SJCRH30 (cell line): ENCODE results near the gene SH2B2. TPM values are rescaled to one million over a fixed set of nuclear protein-coding genes. Genes with fewer than 3 reads are reported as not detected.

ENCODE experiments used
- DNase-seq, 2 experiments: peaks; one replicate each; pipeline ENCODE4 v3.0.0-alpha.2; 2015 to 2020
- H3K27ac ChIP-seq: fragments of 250-450 bp; sonication (Bioruptor Pico); 2 replicates; pipeline ENCODE4 v1.5.1; 2020; ENCODE audit warnings: mild to moderate bottlenecking, moderate library complexity
- H3K27me3 ChIP-seq: fragments of 250-450 bp; sonication (Bioruptor Pico); 2 replicates; pipeline ENCODE4 v1.5.1; 2020; ENCODE audit warnings: mild to moderate bottlenecking, moderate library complexity
- H3K36me3 ChIP-seq: fragments of 250-450 bp; sonication (Bioruptor Pico); 2 replicates; pipeline ENCODE4 v1.5.1; 2020; ENCODE audit warnings: mild to moderate bottlenecking, moderate library complexity
- H3K4me1 ChIP-seq: fragments of 250-450 bp; sonication (Bioruptor Pico); 2 replicates; pipeline ENCODE4 v1.5.1; 2020; ENCODE audit warnings: mild to moderate bottlenecking, moderate library complexity
- H3K4me3 ChIP-seq: fragments of 250-450 bp; sonication (Bioruptor Pico); 2 replicates; pipeline ENCODE4 v1.5.1; 2020; ENCODE audit warnings: mild to moderate bottlenecking, moderate library complexity
- H3K9me3 ChIP-seq: fragments of 250-450 bp; sonication (Bioruptor Pico); replicated peaks from 2 replicates; pipeline ENCODE4 v1.5.1; 2020; ENCODE audit warnings: mild to moderate bottlenecking, moderate library complexity
- total RNA-seq: library from RNA; depleted of rRNA; stranded (reverse); fragments of >200 nt; shearing (Covaris generic); gene quantifications from 2 replicates; pipeline ENCODE4 v1.2.3, GENCODE V29; 2014

SH2B2 gene
- total RNA-seq, 1 experiment from 2014 or later, result 12.3 TPM

DNA sequence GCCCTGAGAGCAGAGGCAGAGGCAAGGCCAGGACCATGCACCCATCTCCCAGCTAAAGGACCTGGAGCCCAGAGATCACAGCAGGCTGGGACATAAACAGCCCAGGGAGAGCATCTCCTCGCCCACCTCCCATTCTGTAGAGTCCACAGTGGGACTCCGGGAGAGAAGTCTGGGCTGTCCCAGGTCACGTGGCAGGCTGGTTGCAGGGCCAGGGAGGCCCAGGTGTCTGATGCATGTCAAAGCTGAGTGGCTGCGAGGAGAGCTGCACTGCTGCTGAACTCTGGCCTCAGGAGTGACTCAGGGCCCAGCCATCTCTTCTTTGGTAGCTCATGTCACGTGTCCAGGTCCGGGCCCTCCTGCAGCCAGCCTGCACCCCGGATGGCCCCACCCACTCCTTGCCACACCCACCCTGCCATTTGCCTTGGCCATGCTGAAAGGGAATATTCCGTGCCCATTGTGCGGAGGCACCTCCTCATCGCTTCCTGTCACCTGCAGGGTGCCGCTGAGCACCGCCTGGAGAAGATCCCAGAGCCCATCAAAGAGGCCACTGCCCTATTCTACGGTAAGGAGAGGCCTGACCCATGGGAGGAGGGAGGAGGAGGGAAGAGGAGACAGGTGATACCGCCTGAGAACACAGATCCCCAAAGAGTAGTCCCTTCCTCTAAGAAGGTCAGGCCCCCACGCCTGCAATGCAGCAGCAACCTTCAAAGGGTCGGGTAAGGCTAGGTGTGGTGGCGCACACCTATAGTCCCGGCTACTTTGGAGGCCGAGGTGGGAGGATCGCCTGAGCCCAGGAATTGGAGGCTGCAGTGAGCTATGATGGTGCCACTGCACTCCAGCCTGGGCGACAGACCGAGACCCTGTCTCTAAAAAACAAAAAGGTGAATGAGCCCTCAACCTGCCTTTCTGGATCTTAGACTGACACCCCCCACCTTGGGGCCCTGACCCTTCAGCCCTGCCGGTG, 12.6 kb upstream of the SH2B2 start:
- DNase-seq, result peak; percentile 60 to 71

GRCh38 chr7:102275123-102275703, 11.5 kb upstream of the SH2B2 start:
- peaks cover 6% of the 10 kb centered on the region for H3K4me1 ChIP-seq
- no peaks in the 10 kb centered on the region for H3K36me3 ChIP-seq
- no peak overlapping the region for H3K4me3 ChIP-seq
- H3K9me3 ChIP-seq, result no peaks in the 10 kb centered on the region
- no peaks in the 10 kb centered on the region for H3K27me3 ChIP-seq
- no peak overlapping the region for H3K27ac ChIP-seq
- DNase-seq, result no peak

More for the DNA sequence above, 12.6 kb upstream of the SH2B2 start:
- no peaks in the 10 kb centered on the region for H3K36me3 ChIP-seq
- no peak overlapping the region for H3K4me3 ChIP-seq
- H3K4me1 ChIP-seq, result peaks cover 3% of the 10 kb centered on the region
- no peak overlapping the region for H3K27ac ChIP-seq
- no peaks in the 10 kb centered on the region for H3K27me3 ChIP-seq
- H3K9me3 ChIP-seq, result no peaks in the 10 kb centered on the region

DNA sequence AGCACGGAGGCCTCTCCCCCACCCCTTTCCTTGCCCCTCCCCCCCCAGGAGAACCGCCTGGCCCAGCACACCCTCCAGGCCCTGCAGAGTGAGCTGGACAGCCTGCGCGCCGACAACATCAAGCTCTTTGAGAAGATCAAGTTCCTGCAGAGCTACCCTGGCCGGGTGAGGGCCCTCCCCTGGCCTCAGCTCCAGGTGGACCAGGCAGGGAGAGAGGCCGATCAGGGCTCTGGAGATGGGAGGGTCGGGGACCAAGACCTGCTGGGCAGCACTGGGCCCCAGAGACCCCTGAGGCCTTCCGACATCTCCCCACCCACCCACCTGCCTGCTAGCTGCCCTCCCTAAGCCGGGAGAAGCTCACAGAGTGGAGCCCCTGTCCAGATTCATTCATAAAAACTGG, 8.8 kb upstream of the SH2B2 start:
- DNase-seq, result no peak
- H3K36me3 ChIP-seq, result no peaks in the 10 kb centered on the region
- H3K4me1 ChIP-seq, result peaks cover 6% of the 10 kb centered on the region
- no peaks in the 10 kb centered on the region for H3K27me3 ChIP-seq
- H3K27ac ChIP-seq, result no peak overlapping the region
- H3K9me3 ChIP-seq, result no peaks in the 10 kb centered on the region
- no peak overlapping the region for H3K4me3 ChIP-seq

GRCh38 chr7:102279537-102280400, 6.9 kb upstream of the SH2B2 start:
- H3K27me3 ChIP-seq, result no peaks in the 10 kb centered on the region
- no peak overlapping the region for H3K27ac ChIP-seq
- H3K9me3 ChIP-seq, result no peaks in the 10 kb centered on the region
- DNase-seq, result peak; percentile 78 to 93
- H3K36me3 ChIP-seq, result no peaks in the 10 kb centered on the region
- H3K4me3 ChIP-seq, result no peak overlapping the region
- peaks cover 18% of the 10 kb centered on the region for H3K4me1 ChIP-seq

DNA sequence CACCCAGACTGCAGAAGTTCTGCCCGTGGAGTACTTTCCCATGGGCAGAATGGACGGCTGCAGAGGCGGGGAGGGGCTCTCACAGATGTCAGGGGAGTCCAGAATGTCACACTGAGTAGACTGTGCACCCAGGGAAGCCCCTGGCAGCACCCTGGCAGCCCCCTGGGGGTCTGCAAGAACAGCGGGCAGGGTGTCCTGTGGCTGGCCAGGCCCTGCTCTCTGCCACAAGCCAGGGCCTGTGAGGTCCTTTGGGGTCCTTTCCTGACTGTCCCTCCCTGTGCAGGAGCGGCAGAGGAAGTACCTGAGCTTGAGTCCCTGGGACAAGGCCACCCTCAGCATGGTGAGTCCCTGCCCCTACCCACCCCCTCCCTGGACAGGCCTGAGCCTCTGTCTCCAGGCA, 6.1 kb upstream of the SH2B2 start:
- Histone ChIP-seq H3K36me3 (no peaks in the 10 kb centered on the region), H3K27ac (no peak overlapping the region), H3K27me3 (no peaks in the 10 kb centered on the region), H3K4me1 (peaks cover 18% of the 10 kb centered on the region), H3K4me3 (no peak overlapping the region), H3K9me3 (no peaks in the 10 kb centered on the region)
- no peak for DNase-seq

DNA sequence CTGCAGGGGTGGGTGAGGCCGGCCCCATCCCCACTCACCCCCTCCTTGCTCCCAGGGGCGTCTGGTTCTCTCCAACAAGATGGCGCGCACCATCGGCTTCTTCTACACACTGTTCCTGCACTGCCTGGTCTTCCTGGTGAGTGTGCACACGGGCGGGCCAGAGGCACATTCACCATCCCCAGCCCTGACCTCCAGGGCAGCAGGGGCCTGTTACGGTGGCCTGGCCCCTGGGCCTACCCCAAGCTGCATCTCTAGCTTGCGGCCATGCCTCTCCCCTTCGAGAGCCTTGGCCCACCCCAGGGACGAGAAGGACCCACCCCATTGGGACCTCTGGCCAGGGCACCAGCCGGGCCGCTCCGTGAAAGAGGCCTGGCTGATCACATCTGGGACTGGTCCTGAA, 4.9 kb upstream of the SH2B2 start:
- Histone ChIP-seq H3K27me3 (no peaks in the 10 kb centered on the region), H3K9me3 (no peaks in the 10 kb centered on the region)

DNA sequence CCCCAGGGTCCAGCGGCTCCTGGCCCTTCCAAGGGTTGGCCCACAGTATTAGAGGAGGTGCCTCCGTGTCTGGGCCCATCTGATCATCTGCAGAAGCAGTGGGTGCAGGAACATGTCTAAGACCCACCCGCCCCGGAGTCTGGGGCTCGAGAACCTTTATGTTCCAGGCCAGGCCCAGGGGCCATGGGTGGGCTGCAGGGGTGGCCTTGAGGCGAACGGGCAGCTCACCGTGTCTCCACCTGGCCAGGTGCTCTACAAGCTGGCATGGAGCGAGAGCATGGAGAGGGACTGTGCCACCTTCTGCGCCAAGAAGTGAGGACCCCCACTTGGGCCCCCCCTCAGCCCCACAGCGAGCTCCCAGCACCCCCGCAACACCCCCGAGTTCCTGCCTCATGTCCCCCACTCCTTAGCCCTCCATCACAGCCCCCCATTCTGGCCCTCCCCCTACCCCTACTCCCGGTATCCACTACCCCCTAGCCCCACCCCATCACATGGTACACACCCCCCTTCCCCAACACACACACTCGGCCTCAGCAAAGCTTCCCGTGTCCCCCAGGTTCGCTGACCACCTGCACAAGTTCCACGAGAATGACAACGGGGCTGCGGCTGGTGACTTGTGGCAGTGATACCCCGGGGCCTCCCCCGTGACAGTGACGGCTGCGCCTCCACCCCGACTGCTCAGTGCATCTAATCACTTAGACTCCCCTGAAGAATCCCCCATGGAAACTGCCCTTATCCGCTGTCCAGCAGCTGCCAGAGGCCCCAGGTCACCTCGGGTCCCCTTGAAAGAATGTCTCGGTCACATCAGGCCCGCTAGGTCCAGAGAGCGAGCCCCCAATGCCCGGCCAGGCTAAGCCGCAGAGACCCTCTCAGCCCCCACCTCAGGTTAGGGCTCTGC, 4.0 kb upstream of the SH2B2 start:
- Histone ChIP-seq H3K4me3 (no peak overlapping the region), H3K4me1 (peaks cover 18% of the 10 kb centered on the region), H3K9me3 (no peaks in the 10 kb centered on the region), H3K27me3 (no peaks in the 10 kb centered on the region), H3K36me3 (no peaks in the 10 kb centered on the region), H3K27ac (no peak overlapping the region)
- DNase-seq, result no peak

More for the DNA sequence above, 4.9 kb upstream of the SH2B2 start:
- Histone ChIP-seq H3K36me3 (no peaks in the 10 kb centered on the region), H3K4me1 (peaks cover 18% of the 10 kb centered on the region), H3K4me3 (no peak overlapping the region), H3K27ac (no peak overlapping the region)
- no peak for DNase-seq

DNA sequence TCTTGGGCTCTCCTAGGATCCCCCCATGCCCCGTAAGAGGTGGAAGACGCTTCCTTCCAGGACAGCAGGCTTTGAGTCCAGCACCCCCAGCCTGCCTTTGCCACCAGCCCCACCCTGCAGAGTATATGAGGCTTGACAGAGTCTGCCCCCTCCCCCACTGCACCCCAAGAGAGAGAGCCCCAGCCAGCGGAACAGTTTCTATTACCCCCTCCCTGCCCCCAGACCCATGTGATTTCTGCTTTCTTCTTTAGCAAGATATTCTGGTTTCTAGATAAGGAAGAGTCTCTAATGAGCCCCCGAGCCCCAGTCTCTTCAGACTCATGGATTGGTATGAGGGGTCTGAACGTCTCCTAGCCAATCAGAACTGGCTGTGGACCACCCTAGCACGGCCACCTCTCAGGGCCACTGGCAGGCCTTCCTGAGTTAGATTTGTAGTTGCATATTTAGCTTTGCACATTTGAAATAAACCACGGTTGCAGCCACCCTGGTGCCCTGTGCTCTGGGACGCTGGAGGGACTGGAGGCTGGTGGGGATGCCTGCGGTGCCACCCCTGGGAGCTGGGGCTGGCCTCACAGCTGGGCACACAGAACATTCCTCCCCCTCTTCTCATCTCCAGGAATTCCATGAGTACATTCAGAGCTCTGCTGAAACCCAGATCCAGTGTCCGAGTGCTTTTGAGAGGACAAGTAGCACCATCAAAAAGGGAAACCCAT, 3.0 kb upstream of the SH2B2 start:
- peaks cover 23% of the 10 kb centered on the region for H3K4me1 ChIP-seq
- no peaks in the 10 kb centered on the region for H3K36me3 ChIP-seq
- peak overlapping the region; percentile 81 for H3K27ac ChIP-seq

GRCh38 chr7:102284399-102284798, 2.3 kb upstream of the SH2B2 start:
- Histone ChIP-seq H3K4me1 (peaks cover 17% of the 10 kb centered on the region), H3K27me3 (no peaks in the 10 kb centered on the region), H3K4me3 (peak overlapping the region; percentile 90), H3K36me3 (no peaks in the 10 kb centered on the region), H3K9me3 (no peaks in the 10 kb centered on the region), H3K27ac (peak overlapping the region; percentile 81)
- peak; percentile 80 to 89 for DNase-seq

More for the DNA sequence above, 3.0 kb upstream of the SH2B2 start:
- peak in 1 of 2 experiments; percentile 22 for DNase-seq
- Histone ChIP-seq H3K4me3 (no peak overlapping the region), H3K27me3 (no peaks in the 10 kb centered on the region), H3K9me3 (no peaks in the 10 kb centered on the region)

GRCh38 chr7:102284891-102285539, 1.7 kb upstream of the SH2B2 start:
- Histone ChIP-seq H3K4me1 (peaks cover 17% of the 10 kb centered on the region), H3K9me3 (no peaks in the 10 kb centered on the region), H3K4me3 (peak overlapping the region; percentile 90), H3K36me3 (no peaks in the 10 kb centered on the region), H3K27me3 (no peaks in the 10 kb centered on the region), H3K27ac (peak overlapping the region; percentile 81)
- DNase-seq, result peak; percentile 90 to 91

DNA sequence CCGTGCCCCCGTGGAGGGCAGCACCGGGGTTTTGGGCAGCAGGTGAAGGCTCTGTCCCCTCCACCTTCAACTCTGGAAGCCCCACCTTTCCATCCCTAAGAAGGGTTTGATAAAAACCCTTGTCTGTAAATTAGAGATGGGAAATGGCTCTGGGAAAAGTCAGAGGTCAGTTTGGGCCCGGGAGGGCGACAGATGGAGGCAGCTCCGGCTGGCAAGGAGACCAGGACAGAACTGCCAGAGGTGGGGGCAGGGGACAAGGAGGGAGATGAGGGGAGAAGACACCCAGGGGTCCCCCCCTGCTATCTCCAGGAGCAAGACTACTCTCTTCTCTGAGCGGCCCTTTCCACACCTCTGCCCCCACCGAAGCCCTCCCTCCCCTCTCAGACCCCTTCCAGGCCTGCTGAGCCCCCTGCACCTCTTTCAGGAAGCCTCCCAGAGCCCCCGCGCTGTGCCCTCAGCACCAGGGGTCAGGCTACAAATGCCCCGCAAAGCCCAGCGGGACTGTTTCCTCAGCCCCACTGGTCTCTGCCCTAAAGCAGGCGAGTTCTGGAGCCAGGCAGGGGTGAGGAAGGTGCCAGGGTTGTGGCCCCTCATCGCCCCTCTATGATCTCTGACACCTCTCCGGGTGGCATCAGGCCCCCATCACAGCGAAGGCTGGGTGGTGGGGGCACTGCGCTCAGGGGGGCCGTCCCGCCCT, 980 bp upstream of the SH2B2 start:
- peaks cover 17% of the 10 kb centered on the region for H3K4me1 ChIP-seq
- H3K9me3 ChIP-seq, result no peaks in the 10 kb centered on the region
- H3K36me3 ChIP-seq, result no peaks in the 10 kb centered on the region
- no peaks in the 10 kb centered on the region for H3K27me3 ChIP-seq
- H3K27ac ChIP-seq, result peak overlapping the region; percentile 81
- H3K4me3 ChIP-seq, result peak overlapping the region; percentile 90
- peak; percentile 28 to 35 for DNase-seq

GRCh38 chr7:102287111-102287980, 678 bp downstream of the SH2B2 start:
- Histone ChIP-seq H3K4me3 (peak overlapping the region; percentile 90), H3K9me3 (no peaks in the 10 kb centered on the region), H3K27ac (no peak overlapping the region), H3K27me3 (no peaks in the 10 kb centered on the region), H3K4me1 (peaks cover 17% of the 10 kb centered on the region), H3K36me3 (no peaks in the 10 kb centered on the region)
- peak; percentile 42 to 47 for DNase-seq
